Stimulated activated CD4-positive, alpha-beta T cell treated with anti-CD3 and anti-CD28 coated beads, TNF-alpha, amount 100 ng/mL, for 24 hours (primary cell): ENCODE results near the gene SH3RF2.
"Not testable (repeated sequence)": the region's sequence is repeated elsewhere in the genome, so short reads cannot be mapped to it uniquely, and the experiment has no call there.

Experiments
- DNase-seq, 3 experiments: peaks; one replicate each; pipeline ENCODE4 v3.0.0-alpha.2; 2020; ENCODE audit warnings: low read depth in 3 of 3

Gene SH3RF2

DNA sequence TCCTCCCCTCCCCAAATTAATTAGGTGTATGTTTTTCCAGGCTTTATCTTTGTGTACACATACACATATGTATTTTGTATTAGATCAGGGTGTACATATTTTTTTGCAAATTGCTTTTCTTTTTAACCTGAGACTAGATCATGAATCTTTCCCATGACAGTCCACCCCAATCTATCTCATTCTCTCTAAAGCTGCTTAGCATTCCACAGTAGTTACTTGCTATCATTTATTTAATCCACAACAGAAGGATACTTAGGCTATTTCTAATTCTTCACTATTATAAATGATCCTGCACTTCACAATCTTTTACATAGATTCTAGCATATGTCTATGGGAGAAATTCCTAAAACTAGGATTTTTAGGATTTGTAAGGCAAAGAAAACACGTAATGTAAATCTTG is 43.9 kb downstream of the SH3RF2 start:
- no peak for DNase-seq

DNA sequence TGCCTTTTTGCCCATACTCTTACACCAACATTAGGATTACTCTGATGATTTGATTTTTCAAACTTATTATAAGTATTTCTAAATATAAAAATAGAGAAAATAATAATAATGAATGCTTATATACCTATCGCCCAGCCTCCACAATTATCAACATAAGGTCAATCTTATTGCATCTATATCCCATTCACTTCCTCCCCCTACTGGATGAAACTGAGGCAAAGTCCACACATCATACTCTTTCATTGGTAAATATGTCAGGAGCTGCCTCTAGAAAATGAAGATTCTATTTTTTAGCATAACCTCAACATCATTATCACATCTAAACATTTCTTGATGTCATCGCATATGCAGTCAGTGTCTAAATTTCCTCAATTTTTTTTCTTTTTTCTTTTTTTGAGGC is 44.3 kb downstream of the SH3RF2 start:
- no peak for DNase-seq

DNA sequence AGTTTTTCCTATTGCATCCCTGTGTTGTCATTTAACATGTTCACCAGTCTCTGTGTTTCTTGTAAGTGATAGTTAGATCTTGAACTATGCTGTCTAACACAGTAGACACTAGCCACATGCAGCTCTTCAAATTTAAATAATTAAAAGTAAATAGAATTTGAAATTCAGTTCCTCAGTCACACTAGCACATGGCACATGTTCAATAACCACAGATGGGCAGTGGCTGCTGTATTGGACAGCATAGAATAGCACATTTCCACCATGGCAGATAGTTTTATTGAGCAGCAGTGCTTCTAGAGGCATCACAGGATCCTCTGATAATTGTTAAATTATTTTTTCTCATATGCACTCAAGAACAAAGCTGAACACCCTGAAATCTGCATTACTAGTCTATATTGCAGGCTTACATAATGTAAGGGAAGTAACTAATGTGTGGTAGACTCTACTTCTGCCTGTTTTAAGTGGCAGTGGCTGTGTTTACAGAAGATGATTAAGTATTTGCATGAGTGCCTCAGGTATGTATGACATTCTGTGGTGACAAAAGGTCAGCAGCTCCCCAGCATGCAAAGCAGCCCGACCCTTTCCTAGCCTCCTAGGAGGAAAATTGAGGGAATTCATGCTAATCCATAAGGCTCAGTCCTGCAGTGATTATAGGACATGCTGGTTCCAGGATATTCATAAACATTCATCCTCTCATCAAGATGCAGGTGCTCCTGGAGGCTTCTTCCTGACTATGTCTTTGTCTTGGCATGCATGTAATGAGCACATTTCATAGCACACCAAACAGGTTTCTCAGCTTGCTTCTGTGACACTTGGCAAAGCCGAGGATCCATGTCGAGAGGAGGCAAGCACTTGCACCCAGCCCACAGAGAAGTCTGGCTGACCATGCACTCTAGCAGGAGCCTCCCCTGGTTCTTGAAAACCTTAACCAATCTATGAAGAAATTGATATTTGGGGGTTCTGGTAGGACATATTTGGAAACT is 45.5 kb downstream of the SH3RF2 start:
- no peak for DNase-seq

DNA sequence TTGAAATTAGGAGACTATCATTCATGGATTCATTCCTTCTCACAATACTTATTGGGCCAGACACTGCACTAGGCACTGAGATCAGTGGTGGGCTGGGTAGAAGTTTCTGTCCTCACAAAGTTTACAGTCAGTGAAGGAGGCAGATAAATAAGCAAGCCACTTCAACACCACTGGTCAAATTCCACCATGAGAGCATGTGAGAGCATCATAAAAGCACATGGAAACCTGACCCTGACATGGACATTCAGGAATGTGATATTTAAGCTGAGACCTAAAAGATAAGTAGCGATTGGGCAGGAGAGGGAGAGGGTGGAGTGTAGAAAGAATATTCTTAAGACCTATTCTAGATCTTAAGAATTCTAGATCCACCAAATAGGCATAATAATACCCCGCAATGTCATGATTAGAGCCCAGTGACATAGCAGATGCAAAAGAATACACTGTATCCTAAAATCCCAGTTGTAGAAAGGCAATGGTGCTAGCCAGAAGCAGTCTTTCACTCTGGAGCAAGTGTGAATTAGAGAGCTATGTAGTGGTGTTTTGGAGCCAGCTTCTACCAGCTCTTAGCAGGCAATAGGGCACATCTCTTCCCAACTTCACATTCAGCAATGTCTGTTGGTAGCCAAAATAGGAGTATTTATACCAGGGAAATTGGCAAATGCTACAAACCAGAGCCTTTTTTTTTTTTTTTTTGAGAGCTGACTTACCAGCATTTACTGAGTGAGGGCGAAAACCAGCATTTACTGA is 46.4 kb downstream of the SH3RF2 start:
- DNase-seq, result no peak

DNA sequence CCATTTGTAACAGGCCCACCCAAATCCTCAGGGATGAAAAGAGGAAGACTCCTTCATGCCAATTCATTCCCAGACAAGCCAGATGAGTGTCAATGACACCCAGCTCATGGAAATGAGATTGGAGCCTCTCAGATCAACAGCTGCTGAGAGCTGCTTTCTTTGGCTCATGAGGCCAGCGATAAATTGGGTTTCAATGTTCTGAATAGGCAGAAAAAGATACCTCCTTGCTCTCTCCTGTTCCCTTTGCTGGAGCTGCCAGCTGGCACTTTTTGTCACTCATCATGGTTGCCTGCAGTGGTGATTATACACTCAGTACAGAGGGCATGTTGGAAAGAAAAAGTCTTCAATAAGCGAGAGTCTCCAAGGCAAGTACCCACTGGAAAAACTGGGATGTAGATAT is 47.1 kb downstream of the SH3RF2 start:
- no peak for DNase-seq

DNA sequence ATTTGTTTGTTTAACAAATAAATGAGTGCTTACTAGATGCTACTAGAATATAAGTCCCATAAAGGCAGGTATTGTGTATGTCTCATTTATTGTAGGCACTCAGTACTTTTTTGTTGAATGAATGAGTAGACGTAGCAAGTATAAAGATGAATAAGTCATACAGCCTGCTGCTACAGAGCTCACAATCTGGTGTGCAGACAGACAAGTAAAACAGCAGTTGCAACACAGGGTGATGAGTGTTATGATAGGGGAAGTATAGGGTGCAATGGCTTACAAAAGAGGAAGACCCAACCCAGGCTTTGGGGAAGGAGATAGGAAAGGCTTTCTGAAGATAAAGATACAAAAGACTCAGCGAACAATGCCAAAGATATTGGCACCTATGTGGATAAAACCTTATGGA is 47.7 kb downstream of the SH3RF2 start:
- no peak for DNase-seq

DNA sequence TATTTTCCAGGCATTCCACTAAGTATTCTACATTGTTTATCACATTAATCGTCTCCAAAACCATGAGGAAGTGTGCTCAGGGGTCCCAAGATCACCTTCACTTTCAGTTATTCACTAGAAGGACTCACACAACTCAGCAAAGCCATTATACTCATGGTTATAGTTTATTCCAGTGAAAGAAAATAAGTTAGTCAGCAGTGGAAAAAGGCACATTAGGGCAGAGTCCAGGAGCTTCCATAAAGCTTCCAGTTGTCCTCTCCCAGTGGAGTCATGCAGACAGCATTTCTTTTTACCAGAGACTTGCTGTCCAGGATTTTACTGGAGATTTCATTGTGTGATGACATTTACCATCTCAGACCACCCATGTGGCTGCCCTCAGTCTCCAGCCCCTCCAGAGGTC is 51.5 kb downstream of the SH3RF2 start:
- DNase-seq, result no peak

DNA sequence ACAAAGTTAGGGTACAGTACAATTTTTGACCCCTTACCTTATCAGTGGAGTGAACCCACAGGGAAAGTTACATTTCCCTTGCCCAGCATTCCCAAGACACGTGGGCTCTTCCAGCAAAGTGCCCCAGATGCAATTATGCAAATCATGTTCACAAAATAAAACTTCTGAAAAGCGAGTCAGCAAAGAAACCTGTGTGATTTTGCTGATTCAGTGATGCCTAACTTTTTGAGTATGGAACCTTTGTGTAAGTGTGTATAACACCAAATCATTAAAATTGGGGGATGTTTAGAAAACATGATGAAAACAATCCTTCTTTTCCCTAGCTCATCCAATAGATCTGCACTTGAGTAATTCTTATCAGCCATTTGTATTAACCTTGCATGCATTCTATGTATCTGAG is 52.6 kb downstream of the SH3RF2 start:
- no peak for DNase-seq

DNA sequence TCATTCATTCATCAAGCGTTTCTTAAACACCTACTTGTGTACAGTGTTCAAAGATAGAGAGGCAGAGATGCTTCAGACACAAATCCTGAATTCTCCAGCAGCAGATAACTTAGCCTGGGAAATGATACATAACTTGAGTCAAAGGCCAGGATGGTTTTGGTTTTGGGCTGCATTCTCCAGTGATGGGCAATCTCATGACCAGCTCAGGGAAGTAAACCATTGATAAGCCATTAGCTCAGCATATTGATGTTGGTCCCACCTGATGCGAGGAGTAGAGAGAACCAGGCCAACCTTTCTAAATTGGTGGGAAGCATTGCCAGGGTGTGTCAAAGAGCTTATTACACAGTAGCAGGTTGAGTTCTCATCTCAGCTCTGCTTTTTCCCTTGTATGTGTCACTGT is 53.0 kb downstream of the SH3RF2 start:
- DNase-seq, result no peak

DNA sequence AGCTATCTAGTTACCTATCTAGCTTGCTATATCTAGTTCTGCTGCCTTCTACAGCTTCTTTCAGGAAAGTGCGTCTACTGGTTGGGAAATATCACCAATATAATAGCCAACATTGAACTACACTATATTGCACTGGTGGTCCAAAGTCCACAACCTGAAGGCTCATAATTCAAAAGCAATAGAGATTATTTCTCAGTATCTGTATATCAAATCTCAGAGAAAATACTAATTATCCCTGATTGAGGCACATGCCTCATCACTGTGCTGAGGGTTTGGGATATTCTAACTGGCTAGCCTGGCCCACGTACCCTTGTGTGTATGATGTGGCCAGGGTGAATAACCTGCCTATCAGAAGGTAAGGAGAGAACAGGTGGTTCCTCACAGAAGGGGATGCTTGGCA is 53.8 kb downstream of the SH3RF2 start:
- DNase-seq, result no peak

DNA sequence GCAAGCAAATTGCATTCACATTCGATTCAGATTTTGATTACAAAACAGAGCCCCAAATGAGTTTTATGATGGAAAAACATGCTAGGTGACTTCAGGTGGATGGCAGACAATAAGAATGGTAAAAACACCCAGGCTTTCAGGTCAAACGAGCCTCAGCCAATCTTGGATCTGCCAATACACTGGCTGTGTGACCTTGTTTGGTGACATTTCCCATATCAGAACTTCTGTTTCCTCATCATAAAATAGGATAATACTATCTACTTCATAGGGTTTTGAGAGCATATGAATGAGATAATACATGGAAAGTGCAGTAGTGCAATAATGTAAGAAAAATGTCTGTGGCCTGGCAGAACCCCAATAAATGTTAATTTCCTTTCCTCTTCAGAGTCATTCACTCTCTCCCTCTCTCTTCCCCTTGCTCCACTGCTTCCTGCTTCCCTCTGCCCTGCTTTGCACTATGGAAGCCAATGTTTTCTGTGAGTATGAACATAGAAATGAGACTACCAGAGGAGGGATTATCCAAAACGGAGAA is 54.7 kb downstream of the SH3RF2 start:
- no peak for DNase-seq

DNA sequence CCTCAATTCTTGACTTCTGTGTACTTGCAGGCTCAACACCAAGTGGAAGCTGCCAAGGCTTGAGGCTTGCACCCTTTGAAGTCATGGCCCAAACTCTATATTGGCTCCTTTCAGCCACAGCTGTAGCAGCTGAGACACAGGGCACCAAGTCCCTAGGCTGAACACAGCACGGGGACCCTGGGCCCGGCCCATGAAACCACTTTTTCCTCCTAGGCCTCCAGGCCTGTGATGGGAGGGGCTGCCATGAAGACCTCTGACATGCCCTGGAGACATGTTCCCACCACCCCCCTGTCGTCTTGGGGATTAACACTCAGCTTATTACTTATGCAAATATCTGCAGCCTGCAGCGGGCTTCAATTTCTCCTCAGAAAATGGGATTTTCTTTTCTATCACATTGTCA is 57.2 kb downstream of the SH3RF2 start:
- DNase-seq, result not testable (repeated sequence)

DNA sequence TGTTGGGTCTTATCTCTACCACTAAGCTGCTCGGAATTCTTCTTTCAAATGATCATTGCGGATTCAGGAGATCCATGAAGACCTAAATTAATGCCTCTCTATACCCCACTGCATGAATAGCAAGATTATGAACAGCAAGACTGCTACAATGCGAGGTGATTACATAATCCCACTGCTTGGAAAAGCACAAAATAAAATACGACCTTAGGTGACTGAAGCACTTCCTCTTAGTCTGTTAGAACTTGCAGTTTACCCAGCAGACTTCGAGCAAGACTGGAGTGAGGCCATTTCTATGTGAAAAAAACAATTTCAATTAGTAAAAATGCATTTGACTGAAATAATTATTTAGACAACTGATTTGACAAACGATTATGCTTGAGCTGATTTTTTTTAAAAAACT is 59.8 kb downstream of the SH3RF2 start:
- no peak for DNase-seq

DNA sequence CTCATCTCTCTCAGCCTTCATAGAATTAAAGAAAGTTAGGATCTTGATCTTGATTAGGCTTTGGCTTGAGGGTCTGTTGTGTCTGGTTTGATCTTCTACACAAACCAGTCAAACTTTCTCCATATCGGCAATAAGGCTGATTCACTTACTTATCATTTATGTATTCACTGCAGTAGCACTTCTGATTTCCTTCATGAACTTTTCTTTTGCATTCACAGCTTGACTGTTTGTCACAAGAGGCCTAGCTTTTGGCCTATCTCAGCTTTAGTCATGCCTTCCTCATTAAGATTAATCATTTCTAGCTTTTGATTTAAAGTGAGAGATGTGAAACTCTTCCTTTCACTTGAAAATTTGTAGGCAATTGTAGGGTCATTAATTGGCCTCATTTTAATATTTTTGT is 62.8 kb downstream of the SH3RF2 start:
- no peak for DNase-seq

DNA sequence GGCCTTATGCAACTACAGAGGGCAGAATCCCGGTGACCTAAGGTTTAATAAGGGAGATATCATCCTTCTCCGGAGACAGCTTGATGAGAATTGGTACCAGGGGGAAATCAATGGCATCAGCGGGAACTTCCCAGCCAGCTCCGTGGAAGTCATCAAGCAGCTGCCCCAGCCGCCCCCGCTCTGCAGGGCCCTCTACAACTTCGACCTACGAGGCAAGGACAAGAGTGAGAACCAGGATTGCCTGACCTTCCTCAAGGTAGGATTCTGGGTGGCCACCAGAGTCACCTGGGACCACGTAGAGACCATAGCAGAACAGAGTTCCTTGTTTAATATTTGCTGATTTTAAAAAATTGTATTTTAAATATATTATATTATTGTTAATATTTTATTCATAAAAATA is 63.7 kb downstream of the SH3RF2 start:
- DNase-seq, result no peak

DNA sequence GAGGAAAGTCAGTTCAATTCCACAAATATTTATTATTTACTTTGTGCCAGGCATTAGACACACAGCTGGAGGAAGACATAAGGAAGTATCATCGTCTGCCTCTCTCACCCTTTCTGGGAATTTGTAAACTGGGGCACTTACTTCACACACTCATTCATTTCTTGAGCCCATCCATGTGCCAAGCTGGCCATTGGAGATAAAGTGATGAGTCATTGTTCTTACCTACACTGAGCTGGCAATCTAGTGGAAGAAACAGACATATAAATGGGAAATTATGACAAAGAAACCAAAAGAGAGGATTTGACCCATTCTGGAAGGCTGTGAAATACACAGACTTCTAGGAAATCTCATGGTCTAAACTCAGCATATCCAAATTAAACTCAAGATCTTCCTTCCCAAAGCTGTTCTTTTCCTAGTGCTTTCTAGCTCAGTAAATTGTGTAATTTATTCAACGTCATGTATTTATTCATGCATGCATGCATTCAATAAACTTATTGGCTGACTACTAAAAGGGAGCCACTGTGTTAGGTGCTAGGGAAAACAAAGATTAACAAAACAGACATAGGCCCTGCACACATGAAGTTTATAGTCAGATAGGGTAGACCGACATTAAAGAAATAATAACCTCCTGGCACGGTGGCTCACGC is 65.3 kb downstream of the SH3RF2 start:
- no peak for DNase-seq

DNA sequence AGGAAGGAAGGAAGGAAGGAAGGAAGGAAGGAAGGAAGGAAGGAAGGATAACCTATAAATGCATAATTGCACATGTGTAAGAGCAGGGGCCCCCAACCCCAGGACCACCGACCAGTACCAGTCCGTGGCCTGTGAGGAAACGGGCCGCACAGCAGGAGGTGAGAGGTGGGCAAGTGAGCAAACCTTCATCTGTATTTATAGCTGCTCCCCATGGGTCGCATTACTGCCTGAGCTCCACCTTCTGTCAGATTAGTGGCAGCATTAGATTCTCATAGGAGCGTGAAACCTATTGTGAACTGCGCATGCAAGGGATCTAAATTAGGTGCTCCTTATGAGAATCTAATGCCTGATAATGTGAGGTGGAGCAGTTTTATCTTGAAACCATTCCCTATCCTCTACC is 66.1 kb downstream of the SH3RF2 start:
- no peak for DNase-seq

DNA sequence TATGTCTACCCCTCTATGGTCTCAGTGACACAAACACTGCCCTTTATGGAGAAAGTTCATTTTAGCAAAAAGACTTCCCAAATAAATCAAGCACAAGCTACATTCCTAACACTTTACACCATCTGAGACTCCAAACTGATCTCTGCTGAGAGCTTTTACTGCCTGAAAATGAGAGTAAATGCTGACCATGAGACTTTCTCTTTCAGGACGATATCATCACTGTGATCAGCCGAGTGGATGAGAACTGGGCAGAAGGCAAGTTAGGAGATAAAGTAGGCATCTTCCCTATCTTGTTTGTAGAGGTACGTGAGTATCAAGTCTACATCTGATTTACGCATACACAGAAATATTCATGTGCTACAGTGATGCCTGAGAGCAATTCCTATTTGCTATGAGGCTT is 67.5 kb downstream of the SH3RF2 start:
- DNase-seq, result no peak

DNA sequence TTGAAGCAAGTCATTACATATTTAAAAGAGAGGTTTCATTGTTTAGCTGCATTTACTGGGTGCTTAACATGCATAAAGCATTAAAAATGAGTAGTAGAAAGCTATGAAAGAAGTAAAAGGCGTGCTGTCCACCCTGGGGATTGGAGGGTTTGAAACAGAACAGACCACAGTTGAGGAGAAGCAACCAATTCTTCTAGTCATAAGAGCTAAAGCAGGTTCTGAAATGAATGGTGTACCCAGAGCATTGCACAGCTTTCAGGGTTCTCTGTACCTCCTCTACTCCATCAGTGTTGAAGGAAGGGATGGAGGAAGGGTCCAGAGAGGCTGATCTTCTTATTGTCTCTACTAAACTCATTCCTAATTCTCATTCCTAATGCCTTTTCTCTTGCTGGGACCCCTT is 68.9 kb downstream of the SH3RF2 start:
- DNase-seq, result no peak

DNA sequence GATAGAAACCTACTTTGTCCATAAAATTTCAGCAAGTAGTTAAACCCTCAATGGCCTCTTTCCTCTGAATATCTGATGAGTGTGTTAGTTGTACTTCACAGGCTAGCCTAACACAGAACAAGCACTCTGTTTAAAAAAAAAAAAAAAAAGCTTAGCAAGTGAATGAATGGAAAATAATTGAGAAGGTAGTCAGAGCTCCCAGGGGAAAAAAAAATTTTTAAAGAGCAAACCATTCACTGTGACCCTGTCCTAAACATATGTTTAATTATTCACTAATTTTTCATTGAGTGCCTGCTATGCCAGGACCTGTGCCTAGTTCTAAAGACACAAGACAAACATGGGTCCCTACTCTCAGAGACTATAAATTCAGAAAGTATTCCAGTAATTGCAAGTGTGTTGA is 69.3 kb downstream of the SH3RF2 start:
- no peak for DNase-seq

DNA sequence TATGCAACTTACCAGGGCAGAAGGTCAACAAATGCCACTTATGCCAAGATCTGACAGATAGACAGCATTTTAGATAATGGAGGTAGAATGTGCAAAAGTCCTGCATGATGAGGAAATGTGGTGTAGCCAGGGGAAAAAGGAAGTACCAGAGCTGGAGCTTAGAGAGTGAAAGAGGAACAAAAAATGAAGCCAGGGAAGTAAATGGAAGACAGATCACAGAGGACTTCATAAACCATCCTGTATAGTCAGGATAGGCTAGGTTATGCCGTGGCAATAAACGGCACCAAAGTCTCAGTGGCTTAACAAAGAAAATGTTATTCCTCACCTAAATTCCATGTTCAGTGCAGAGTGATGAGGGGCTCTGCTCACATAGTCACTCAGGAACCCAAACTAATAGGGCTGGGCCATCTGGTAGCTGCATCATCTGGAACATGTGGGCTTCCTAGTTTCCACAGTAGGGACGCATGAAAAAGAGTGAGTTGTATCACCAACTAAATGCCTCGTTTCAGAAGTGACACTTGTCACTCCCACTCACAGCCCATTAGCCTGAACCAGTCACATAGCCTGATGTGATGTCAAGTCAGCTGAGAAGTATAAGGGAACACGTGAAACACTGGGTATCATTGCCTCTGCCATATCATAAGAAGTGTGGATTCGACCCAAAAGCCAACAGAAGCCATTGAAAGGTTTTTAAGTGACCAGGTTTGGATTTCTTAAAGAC is 70.3 kb downstream of the SH3RF2 start:
- no peak for DNase-seq

DNA sequence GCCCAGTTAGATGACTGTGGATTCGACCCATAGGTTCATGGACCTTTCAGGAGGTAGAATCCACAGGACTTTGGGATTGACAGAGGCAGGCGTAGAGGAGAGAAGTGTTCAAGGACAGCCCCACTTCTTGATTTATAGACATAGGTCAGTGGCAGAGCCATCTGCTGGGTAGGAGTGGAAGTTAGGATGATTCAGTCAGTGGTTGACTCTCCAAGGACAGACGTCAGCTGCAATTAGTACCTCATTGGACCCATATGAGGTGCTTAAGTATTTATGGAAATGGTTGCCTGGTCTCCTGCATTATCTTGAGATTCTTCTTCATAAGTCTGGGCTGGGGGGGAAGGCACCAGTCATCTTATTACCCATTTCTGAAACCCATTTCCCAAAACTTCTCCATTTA is 70.9 kb downstream of the SH3RF2 start:
- no peak for DNase-seq
